ENCODE measurements around the gene RCBTB2. TPM values are rescaled to one million over a fixed set of nuclear protein-coding genes. Genes with fewer than 3 reads are reported as not detected.
"Not testable (repeated sequence)": the region's sequence is repeated elsewhere in the genome, so short reads cannot be mapped to it uniquely, and the experiment has no call there.

The RCBTB2 gene
- total RNA-seq, 2 experiments from 2014 or later: 1.2 to 1.4 TPM

- Mint-ChIP-seq H3K27ac (no peak overlapping the region), H3K4me3 (no peak overlapping the region), H3K4me1 (ENCODE audit: low read depth) (peaks cover 4% of the 10 kb centered on the region), H3K27me3 (ENCODE audit: low read depth) (no peaks in the 10 kb centered on the region), H3K36me3 (ENCODE audit: low read depth) (peaks cover 35% of the 10 kb centered on the region), H3K9me3 (peaks cover 2% of the 10 kb centered on the region)
- intact Hi-C loops (cut with micrococcal nuclease): no loop called here
- no peak for DNase-seq
- CTCF ChIA-PET: no interaction called here
These were observed 76.3 kb downstream of the RCBTB2 start for GRCh38 chr13:48456546-48456945.

GRCh38 chr13:48451196-48451595 lies 81.7 kb downstream of the RCBTB2 start:
- peaks cover 23% of the 10 kb centered on the region for H3K4me1 Mint-ChIP-seq (ENCODE audit: low read depth)
- H3K4me3 Mint-ChIP-seq; H3K27me3 Mint-ChIP-seq (ENCODE audit: low read depth); intact Hi-C loops (cut with micrococcal nuclease); CTCF ChIA-PET; DNase-seq; H3K27ac Mint-ChIP-seq: not testable (repeated sequence)
- peaks cover 12% of the 10 kb centered on the region for H3K9me3 Mint-ChIP-seq
- H3K36me3 Mint-ChIP-seq (ENCODE audit: low read depth): peaks cover 25% of the 10 kb centered on the region

GRCh38 chr13:48449656-48450055 lies 83.2 kb downstream of the RCBTB2 start:
- peaks cover 21% of the 10 kb centered on the region for H3K4me1 Mint-ChIP-seq (ENCODE audit: low read depth)
- peaks cover 23% of the 10 kb centered on the region for H3K36me3 Mint-ChIP-seq (ENCODE audit: low read depth)
- no peak overlapping the region for H3K27ac Mint-ChIP-seq
- intact Hi-C loops (cut with micrococcal nuclease): loop anchor here (1.0 to 2.0 kb wide), 3 partner anchors 17 to 41 kb away; no protein-coding TSS in a partner anchor
- H3K27me3 Mint-ChIP-seq (ENCODE audit: low read depth): no peaks in the 10 kb centered on the region
- no peak overlapping the region for H3K4me3 Mint-ChIP-seq
- H3K9me3 Mint-ChIP-seq: peaks cover 12% of the 10 kb centered on the region
- CTCF ChIA-PET: no interaction called here
- no peak for DNase-seq

GRCh38 chr13:48448959-48449614 lies 83.8 kb downstream of the RCBTB2 start:
- Mint-ChIP-seq H3K4me3 (no peak overlapping the region), H3K36me3 (ENCODE audit: low read depth) (peaks cover 26% of the 10 kb centered on the region), H3K27me3 (ENCODE audit: low read depth) (no peaks in the 10 kb centered on the region), H3K9me3 (peaks cover 12% of the 10 kb centered on the region), H3K27ac (no peak overlapping the region), H3K4me1 (ENCODE audit: low read depth) (peaks cover 26% of the 10 kb centered on the region)
- no peak for DNase-seq
- intact Hi-C loops (cut with micrococcal nuclease): loop anchor here (1.0 to 2.0 kb wide), 3 partner anchors 16 to 42 kb away; no protein-coding TSS in a partner anchor
- CTCF ChIA-PET: no interaction called here

- Mint-ChIP-seq H3K4me3 (no peak overlapping the region), H3K27me3 (ENCODE audit: low read depth) (no peaks in the 10 kb centered on the region), H3K27ac (no peak overlapping the region), H3K9me3 (peaks cover 12% of the 10 kb centered on the region), H3K36me3 (ENCODE audit: low read depth) (peaks cover 24% of the 10 kb centered on the region), H3K4me1 (ENCODE audit: low read depth) (peaks cover 29% of the 10 kb centered on the region)
- DNase-seq: no peak
- CTCF ChIA-PET: no interaction called here
- intact Hi-C loops (cut with micrococcal nuclease): loop anchor here (2.0 kb wide), 2 partner anchors 16 to 42 kb away; no protein-coding TSS in a partner anchor
These were observed 84.5 kb downstream of the RCBTB2 start for GRCh38 chr13:48448285-48448958.

- Mint-ChIP-seq H3K27ac (no peak overlapping the region), H3K9me3 (peaks cover 11% of the 10 kb centered on the region), H3K4me1 (ENCODE audit: low read depth) (peaks cover 29% of the 10 kb centered on the region), H3K4me3 (no peak overlapping the region), H3K36me3 (ENCODE audit: low read depth) (peaks cover 13% of the 10 kb centered on the region), H3K27me3 (ENCODE audit: low read depth) (no peaks in the 10 kb centered on the region)
- CTCF ChIA-PET: no interaction called here
- intact Hi-C loops (cut with micrococcal nuclease): no loop called here
- no peak for DNase-seq
These were observed 86.4 kb downstream of the RCBTB2 start for GRCh38 chr13:48446464-48446863.

- intact Hi-C loops (cut with micrococcal nuclease): no loop called here
- CTCF ChIA-PET: interaction anchor here (1.8 kb wide), 1 partner anchor 9 kb away, joined by 6 read pairs; no protein-coding TSS in a partner anchor
- DNase-seq: no peak
- Mint-ChIP-seq H3K9me3 (no peaks in the 10 kb centered on the region), H3K27ac (no peak overlapping the region), H3K4me3 (no peak overlapping the region), H3K36me3 (ENCODE audit: low read depth) (peaks cover 3% of the 10 kb centered on the region), H3K27me3 (ENCODE audit: low read depth) (no peaks in the 10 kb centered on the region), H3K4me1 (ENCODE audit: low read depth) (peaks cover 21% of the 10 kb centered on the region)
These were observed 89.3 kb downstream of the RCBTB2 start for GRCh38 chr13:48443442-48444208.

Other genes starting within 250 kb of the RCBTB2 start
- 10 to 100 TPM; 25.1 to 25.6 TPM for gene RB1, start 229.3 kb downstream of the RCBTB2 start, total RNA-seq
- gene LPAR6, start 120.0 kb downstream of the RCBTB2 start, total RNA-seq: 1 to 10 TPM; 6.1 to 6.6 TPM
- gene CYSLTR2, start 120.8 kb upstream of the RCBTB2 start, total RNA-seq: 1 to 10 TPM; 1.3 to 1.7 TPM

Data from activated naive CD4-positive, alpha-beta T cell treated with anti-CD3 and anti-CD28 coated beads for 36 hours (primary cell).